SK-N-MC (cell line): Measurements from ENCODE around the gene MATCAP1.

Experiments
- EZH2 ChIP-seq: fragments of 200-600 bp; sonication (generic); IDR thresholded peaks from one replicate; pipeline ENCODE4 v1.6.1; 2017; ENCODE audit warnings: antibody characterized with exemption
- FOXP2 ChIP-seq: optimal IDR thresholded peaks from 2 replicates; pipeline ENCODE3; 2011; ENCODE audit warnings: mild to moderate bottlenecking, moderate library complexity; ENCODE audit not compliant: insufficient read depth; ENCODE audit errors: extremely low read length, control extremely low read depth
- POLR2AphosphoS5 ChIP-seq: IDR thresholded peaks from 2 replicates; pipeline ENCODE4 v1.6.1; 2012; ENCODE audit warnings: mild to moderate bottlenecking, low read depth, low read length, borderline replicate concordance

DNA sequence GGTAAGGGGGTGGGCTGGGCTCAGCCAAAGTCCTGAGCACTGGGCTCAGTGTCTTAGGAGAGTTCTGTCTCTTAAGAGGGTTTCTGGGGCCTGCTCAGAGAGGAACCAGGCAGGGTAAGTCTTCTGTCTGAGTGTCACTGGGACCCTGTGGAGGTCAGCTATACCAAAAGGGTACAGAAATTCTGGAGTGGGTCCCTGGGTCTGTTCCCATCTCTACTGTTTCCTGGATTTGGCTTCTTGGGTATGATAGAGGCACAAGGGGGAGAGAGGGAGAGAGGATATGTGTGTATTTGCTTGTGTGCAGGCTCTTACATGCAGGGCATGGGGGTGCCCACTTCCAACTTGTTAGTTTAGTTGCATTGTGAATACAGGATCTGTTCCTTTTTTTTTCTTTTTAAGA lies 9.8 kb upstream of the MATCAP1 start:
- TF ChIP-seq POLR2AphosphoS5 (no peak), EZH2 (no peak), FOXP2 (no peak)
